Right lobe of liver (tissue), 4 donors: ENCODE results near the gene NRXN2.

ENCODE experiments used
- POLR2A ChIP-seq: fragments of 450-650 bp; IDR thresholded peaks from one replicate; pipeline ENCODE4 v1.6.1; 2017; ENCODE audit warnings: antibody characterized with exemption, mild to moderate bottlenecking
- TF ChIP-seq, protein P1 (sequence below), 4 donors: fragments of 200-600 bp in 3 of 4; fragments of 450-650 bp in 1 of 4; IDR thresholded peaks; one replicate each; pipeline versions ENCODE4 v1.5.1 to v1.8.0; 2016 to 2022; ENCODE audit warnings: antibody characterized with exemption in 4 of 4, mild to moderate bottlenecking in 2 of 4
- donor health status: DM: no; HTN: no; CAD: no.
- donor health status: DM: no; HTN: no; CAD: no.
- donor health status: DM: no; HTN: yes; CAD: no.

DNA sequence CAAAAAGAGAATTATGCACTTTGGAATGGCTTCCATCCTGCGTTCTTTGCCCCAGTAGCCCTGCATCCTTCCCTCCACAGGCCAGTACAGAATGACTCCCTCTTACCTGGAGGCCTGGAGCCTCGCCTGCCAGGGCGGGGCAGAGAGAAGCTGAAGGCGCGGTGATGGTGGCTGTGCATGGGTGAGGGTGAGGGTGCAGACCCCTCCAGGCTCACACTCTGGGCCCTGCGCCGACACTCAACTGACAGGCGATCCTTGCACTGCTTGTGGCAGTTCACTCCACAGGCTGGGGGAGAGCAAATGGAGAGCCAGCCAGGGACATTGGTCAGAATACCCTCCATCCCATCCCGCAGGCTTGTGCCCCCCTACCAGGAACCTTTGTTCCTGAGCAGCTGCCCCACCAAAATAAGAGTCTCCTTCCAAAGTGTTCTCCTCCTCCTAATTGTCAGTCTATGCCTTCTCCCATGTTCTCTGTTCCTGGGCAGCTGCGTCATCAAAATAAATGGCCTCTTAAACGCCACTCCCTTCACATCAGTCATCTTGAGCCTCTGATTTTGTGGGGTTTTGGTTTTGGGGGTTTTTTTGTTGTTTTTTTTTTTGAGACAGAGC is 5.9 kb upstream of the NRXN2 start:
- TF ChIP-seq, protein P1, sequence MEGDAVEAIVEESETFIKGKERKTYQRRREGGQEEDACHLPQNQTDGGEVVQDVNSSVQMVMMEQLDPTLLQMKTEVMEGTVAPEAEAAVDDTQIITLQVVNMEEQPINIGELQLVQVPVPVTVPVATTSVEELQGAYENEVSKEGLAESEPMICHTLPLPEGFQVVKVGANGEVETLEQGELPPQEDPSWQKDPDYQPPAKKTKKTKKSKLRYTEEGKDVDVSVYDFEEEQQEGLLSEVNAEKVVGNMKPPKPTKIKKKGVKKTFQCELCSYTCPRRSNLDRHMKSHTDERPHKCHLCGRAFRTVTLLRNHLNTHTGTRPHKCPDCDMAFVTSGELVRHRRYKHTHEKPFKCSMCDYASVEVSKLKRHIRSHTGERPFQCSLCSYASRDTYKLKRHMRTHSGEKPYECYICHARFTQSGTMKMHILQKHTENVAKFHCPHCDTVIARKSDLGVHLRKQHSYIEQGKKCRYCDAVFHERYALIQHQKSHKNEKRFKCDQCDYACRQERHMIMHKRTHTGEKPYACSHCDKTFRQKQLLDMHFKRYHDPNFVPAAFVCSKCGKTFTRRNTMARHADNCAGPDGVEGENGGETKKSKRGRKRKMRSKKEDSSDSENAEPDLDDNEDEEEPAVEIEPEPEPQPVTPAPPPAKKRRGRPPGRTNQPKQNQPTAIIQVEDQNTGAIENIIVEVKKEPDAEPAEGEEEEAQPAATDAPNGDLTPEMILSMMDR (IDR thresholded peaks at IDR 0.05) = no peak
- TF ChIP-seq POLR2A = no peak
